Cardiac muscle cell (in vitro differentiated cells and primary cell): ENCODE results near the gene LRRC34. TPM values are rescaled to one million over a fixed set of nuclear protein-coding genes. Genes with fewer than 3 reads are reported as not detected.

Experiments
- DNase-seq, 2 donors: peaks; one replicate each; pipeline versions ENCODE4 v3.0.0 to v3.0.0-alpha.2; 2010 to 2017; ENCODE audit warnings: low read depth in 1 of 2, low spot score in 1 of 2
- H3K27ac ChIP-seq: fragments of 200-600 bp; sonication (generic); 2 replicates; pipeline ENCODE4 v1.5.1; 2016
- H3K27me3 ChIP-seq: fragments of 200-600 bp; sonication (generic); 2 replicates; pipeline ENCODE4 v1.6.0; 2016; ENCODE audit warnings: control low read depth
- H3K36me3 ChIP-seq: fragments of 200-600 bp; sonication (generic); 2 replicates; pipeline ENCODE4 v1.5.1; 2016; ENCODE audit warnings: control low read depth
- H3K4me1 ChIP-seq: fragments of 200-600 bp; sonication (generic); 2 replicates; pipeline ENCODE4 v1.8.1; 2017; ENCODE audit warnings: low read depth, mild to moderate bottlenecking, mixed run types
- H3K4me3 ChIP-seq: fragments of 200-600 bp; sonication (generic); 2 replicates; pipeline ENCODE4 v1.5.1; 2016; ENCODE audit warnings: mild to moderate bottlenecking
- H3K9me3 ChIP-seq: fragments of 200-600 bp; sonication (generic); 2 replicates; pipeline ENCODE4 v1.5.1; 2017; ENCODE audit warnings: low read depth, mild to moderate bottlenecking, control low read depth
- polyA plus RNA-seq: library from polyadenylated mRNA; unstranded; fragments of >200 nt; fragmentation: Nextera tagmentation; extraction: Ambion mirVana; gene quantifications from 2 replicates; pipeline ENCODE4 v1.2.1, GENCODE V29; 2016
- total RNA-seq: library from RNA; depleted of rRNA; stranded (reverse); fragments of >200 nt; gene quantifications from 2 replicates; pipeline ENCODE4 v1.2.3, GENCODE V29; 2016
- TF ChIP-seq, protein P1 (sequence below): IDR thresholded peaks from 2 replicates; pipeline ENCODE4 v1.5.1; 2012; ENCODE audit warnings: low read depth, mild to moderate bottlenecking, low read length

LRRC34 gene, protein sequence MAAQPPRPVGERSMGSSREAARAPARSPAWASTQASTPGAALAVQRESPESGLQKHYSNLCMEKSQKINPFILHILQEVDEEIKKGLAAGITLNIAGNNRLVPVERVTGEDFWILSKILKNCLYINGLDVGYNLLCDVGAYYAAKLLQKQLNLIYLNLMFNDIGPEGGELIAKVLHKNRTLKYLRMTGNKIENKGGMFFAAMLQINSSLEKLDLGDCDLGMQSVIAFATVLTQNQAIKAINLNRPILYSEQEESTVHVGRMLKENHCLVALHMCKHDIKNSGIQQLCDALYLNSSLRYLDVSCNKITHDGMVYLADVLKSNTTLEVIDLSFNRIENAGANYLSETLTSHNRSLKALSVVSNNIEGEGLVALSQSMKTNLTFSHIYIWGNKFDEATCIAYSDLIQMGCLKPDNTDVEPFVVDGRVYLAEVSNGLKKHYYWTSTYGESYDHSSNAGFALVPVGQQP
- total RNA-seq: 4.4 and 6.8 TPM in 2 replicates
- 5.2 and 6.9 TPM in 2 replicates for polyA plus RNA-seq

DNA sequence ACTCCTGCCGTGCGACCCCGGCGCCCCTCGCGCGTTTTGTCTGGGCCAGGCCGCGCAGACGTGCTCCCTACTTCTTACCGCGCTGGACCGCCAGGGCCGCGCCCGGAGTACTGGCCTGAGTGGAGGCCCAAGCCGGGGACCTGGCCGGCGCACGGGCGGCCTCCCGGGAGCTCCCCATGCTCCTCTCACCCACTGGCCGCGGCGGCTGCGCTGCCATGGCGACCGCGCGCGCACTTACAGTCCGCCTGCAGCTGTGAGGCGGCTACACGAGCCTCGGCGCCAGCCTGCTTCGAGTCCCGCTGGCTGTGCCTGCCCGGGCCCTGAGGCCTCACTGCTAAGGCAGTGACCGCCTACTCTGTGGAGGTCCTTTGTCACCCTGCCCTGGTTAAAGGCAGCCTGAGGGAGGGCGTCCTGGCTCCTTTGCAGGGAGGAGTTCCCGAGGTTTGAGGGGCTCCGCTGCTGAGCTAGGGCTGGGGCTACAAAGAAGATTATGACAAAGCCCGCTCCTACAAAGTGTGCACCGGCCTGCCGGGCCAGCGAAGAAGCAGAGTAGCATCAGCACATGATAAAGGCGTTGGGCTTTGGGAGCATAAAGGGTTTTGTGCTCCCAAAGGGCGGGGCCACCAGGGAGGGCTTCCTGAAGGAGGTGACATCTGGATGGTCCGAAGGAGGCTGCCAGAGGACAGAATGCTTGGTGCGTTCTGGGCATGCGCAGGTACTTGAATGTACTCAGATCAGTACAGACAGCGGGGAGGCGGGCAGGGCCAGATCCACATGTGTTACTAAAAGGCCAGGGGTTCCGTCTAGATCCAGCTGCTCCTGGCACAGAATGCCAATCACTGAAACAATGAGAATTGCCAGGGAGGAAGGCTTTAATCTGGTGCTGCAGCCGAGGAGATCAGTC lies at the start of gene LRRC34, which contains the start of gene LRRIQ4:
TSS of gene LRRC34 (minus strand) at position 573 of the 904 bp plus-strand sequence. CDS start at position 217, 356 bp downstream.
TSS of gene LRRIQ4 (plus strand) at position 539 of the 904 bp plus-strand sequence. CDS start 9,052 bp downstream, outside the sequence.
- peak within 1 kb of the TSS; percentile 32 for H3K4me3 ChIP-seq
- H3K27me3 ChIP-seq: no peaks in the 10 kb centered on the region
- TF ChIP-seq, protein P1, sequence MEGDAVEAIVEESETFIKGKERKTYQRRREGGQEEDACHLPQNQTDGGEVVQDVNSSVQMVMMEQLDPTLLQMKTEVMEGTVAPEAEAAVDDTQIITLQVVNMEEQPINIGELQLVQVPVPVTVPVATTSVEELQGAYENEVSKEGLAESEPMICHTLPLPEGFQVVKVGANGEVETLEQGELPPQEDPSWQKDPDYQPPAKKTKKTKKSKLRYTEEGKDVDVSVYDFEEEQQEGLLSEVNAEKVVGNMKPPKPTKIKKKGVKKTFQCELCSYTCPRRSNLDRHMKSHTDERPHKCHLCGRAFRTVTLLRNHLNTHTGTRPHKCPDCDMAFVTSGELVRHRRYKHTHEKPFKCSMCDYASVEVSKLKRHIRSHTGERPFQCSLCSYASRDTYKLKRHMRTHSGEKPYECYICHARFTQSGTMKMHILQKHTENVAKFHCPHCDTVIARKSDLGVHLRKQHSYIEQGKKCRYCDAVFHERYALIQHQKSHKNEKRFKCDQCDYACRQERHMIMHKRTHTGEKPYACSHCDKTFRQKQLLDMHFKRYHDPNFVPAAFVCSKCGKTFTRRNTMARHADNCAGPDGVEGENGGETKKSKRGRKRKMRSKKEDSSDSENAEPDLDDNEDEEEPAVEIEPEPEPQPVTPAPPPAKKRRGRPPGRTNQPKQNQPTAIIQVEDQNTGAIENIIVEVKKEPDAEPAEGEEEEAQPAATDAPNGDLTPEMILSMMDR: peak; percentile 6
- peaks cover 13% of the 10 kb centered on the region for H3K4me1 ChIP-seq
- H3K27ac ChIP-seq: peak within 1 kb of the TSS; percentile 66
- peak; percentile 85 to 89 for DNase-seq
- no peaks in the 10 kb centered on the region for H3K36me3 ChIP-seq
- H3K9me3 ChIP-seq: no peaks in the 10 kb centered on the region

- no peaks in the 10 kb centered on the region for H3K27me3 ChIP-seq
- no peaks in the 10 kb centered on the region for H3K4me1 ChIP-seq
- no peak overlapping the region for H3K27ac ChIP-seq
- peak in 1 of 2 donors; percentile 13 for DNase-seq
- TF ChIP-seq, protein P1: no peak
- H3K9me3 ChIP-seq: no peaks in the 10 kb centered on the region
- no peak overlapping the region for H3K4me3 ChIP-seq
- no peaks in the 10 kb centered on the region for H3K36me3 ChIP-seq
Measured at GRCh38 chr3:169861871-169862270, 49.2 kb upstream of the LRRC34 start.

DNA sequence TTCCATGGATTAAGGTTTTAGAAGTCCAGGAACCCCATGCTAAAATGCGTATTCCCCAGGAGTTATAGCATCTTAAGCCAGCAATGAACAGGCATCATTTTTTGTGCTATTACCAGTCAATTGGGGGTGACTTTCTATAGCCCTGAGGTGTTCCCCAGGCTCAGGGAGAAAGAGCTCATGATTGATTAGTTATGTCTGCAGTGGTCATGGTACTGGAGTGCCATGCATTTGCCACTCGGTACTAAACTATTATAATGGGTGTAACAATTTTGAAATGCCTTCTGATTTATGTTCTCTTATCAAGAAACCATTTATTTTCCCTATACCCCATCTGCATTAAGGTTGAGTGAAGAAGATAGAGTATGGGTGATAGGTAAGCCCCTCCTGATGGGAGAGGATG lies 45.1 kb upstream of the LRRC34 start:
- Histone ChIP-seq H3K4me1 (no peaks in the 10 kb centered on the region), H3K27ac (no peak overlapping the region), H3K4me3 (no peak overlapping the region), H3K9me3 (no peaks in the 10 kb centered on the region), H3K27me3 (no peaks in the 10 kb centered on the region), H3K36me3 (no peaks in the 10 kb centered on the region)
- TF ChIP-seq, protein P1: no peak
- no peak for DNase-seq

DNA sequence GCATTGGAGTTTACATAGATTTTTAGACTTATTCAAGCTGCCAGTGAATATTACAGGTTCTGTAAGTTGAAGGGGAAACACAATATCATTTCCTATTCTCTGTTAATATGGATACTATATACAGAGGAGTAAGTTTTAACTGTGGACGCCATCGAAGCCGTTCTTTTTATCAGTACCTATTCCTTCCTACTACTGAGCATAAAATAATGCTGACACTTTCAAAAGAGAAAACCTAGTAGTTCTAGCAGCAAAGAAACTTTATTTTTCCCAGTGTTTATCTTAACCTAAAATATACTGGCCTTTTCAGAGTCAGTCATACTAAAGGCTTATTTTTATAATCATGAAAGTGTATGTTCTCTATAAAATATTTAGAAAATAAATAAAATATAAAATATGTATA lies 42.8 kb upstream of the LRRC34 start:
- no peaks in the 10 kb centered on the region for H3K9me3 ChIP-seq
- no peaks in the 10 kb centered on the region for H3K36me3 ChIP-seq
- H3K4me1 ChIP-seq: no peaks in the 10 kb centered on the region
- H3K4me3 ChIP-seq: no peak overlapping the region
- no peak overlapping the region for H3K27ac ChIP-seq
- H3K27me3 ChIP-seq: no peaks in the 10 kb centered on the region
- TF ChIP-seq, protein P1: no peak
- no peak for DNase-seq

GRCh38 chr3:169850618-169851017 lies 37.9 kb upstream of the LRRC34 start:
- H3K4me3 ChIP-seq: no peak overlapping the region
- peaks cover 4% of the 10 kb centered on the region for H3K4me1 ChIP-seq
- no peaks in the 10 kb centered on the region for H3K9me3 ChIP-seq
- DNase-seq: no peak
- TF ChIP-seq, protein P1: no peak
- H3K27ac ChIP-seq: no peak overlapping the region
- H3K36me3 ChIP-seq: no peaks in the 10 kb centered on the region
- no peaks in the 10 kb centered on the region for H3K27me3 ChIP-seq
